B cell (primary cell): ENCODE data around the gene RER1. TPM values are rescaled to one million over a fixed set of nuclear protein-coding genes. Genes with fewer than 3 reads are reported as not detected.

Experiments used
- ATAC-seq: fragments of 200-7000 bp; cut with Tn5 transposase; one replicate; pipeline ENCODE4 v1.10.0; 2021; ENCODE audit warnings: low read depth, mild to moderate bottlenecking, moderate number of reproducible peaks, moderate library complexity
- CTCF ChIA-PET: fragments of 350-600 bp; sonication (Branson Sonifier 250); formaldehyde crosslinking; loops from one replicate; lab custom pipeline; 2021; ENCODE audit warnings: antibody characterized with exemption, inconsistent platforms; lab: Charles Lee
- POLR2A ChIA-PET: fragments of 350-600 bp; sonication (Branson Sonifier 250); formaldehyde crosslinking; loops from one replicate; lab custom pipeline; 2021; ENCODE audit warnings: antibody characterized with exemption; lab: Charles Lee
- DNase-seq: peaks from one replicate; pipeline ENCODE4 v3.0.0; 2013
- H2AFZ ChIP-seq: 2 replicates; pipeline ENCODE4 v1.6.1; 2012; ENCODE audit warnings: mild to moderate bottlenecking, low read depth, low read length; ENCODE audit not compliant: insufficient read depth, poor library complexity, severe bottlenecking
- H3K27ac ChIP-seq, 2 donors: 1 replicate in 1 of 2; 2 replicates in 1 of 2; pipeline ENCODE4 v1.5.1; 2012 to 2013; ENCODE audit warnings: low read length in 2 of 2, mild to moderate bottlenecking in 2 of 2, moderate library complexity in 1 of 2
- H3K27me3 ChIP-seq, 4 experiments: fragments of 200-600 bp in 1 of 4; sonication (generic) in 1 of 4; replicated peaks in 1 of 4; 1 replicate in 2 of 4; 2 replicates in 2 of 4; pipeline versions ENCODE4 v1.6.1 to v1.7.0; 2013 to 2016; ENCODE audit warnings: low read length in 3 of 4, mild to moderate bottlenecking in 2 of 4, mixed read lengths in 1 of 4, moderate library complexity in 1 of 4; ENCODE audit not compliant: insufficient read depth in 4 of 4, control insufficient read depth in 3 of 4; ENCODE audit errors: control extremely low read depth in 1 of 4
- H3K36me3 ChIP-seq, 2 experiments: replicated peaks in 1 of 2; 1 replicate in 1 of 2; 2 replicates in 1 of 2; pipeline versions ENCODE4 v1.6.1 to v1.7.1; 2013; ENCODE audit warnings: low read length in 1 of 2; ENCODE audit not compliant: insufficient read depth in 2 of 2, control insufficient read depth in 1 of 2; ENCODE audit errors: control extremely low read depth in 1 of 2, extremely low read depth in 1 of 2
- H3K4me1 ChIP-seq, 2 donors: fragments of 200-600 bp in 1 of 2; sonication (generic) in 1 of 2; 1 replicate in 1 of 2; 2 replicates in 1 of 2; pipeline versions ENCODE4 v1.5.1 to v1.6.1; 2013 to 2017; ENCODE audit warnings: low read length in 2 of 2; ENCODE audit not compliant: control insufficient read depth in 2 of 2, insufficient read depth in 2 of 2
- H3K4me2 ChIP-seq: replicated peaks from 2 replicates; pipeline ENCODE3; 2012; ENCODE audit warnings: mild to moderate bottlenecking, low read depth, low read length; ENCODE audit not compliant: poor library complexity, severe bottlenecking
- H3K4me3 ChIP-seq, 5 experiments: fragments of 200-600 bp in 1 of 5; sonication (generic) in 1 of 5; 1 replicate in 3 of 5; 2 replicates in 2 of 5; pipeline versions ENCODE4 v1.5.1 to v1.7.0; 2011 to 2016; ENCODE audit warnings: low read length in 4 of 5, mild to moderate bottlenecking in 4 of 5, low read depth in 2 of 5, control low read depth in 1 of 5, moderate library complexity in 1 of 5; ENCODE audit not compliant: insufficient read depth in 1 of 5; ENCODE audit errors: control extremely low read depth in 1 of 5, extremely low read depth in 1 of 5
- H3K79me2 ChIP-seq: fragments of 200-600 bp; sonication (generic); one replicate; pipeline ENCODE4 v1.6.0; 2016; ENCODE audit warnings: low read length; ENCODE audit not compliant: control insufficient read depth, insufficient read depth
- H3K9ac ChIP-seq: fragments of 200-600 bp; sonication (generic); 2 replicates; pipeline ENCODE4 v1.6.1; 2017; ENCODE audit warnings: mild to moderate bottlenecking, low read length, moderate library complexity
- H3K9me3 ChIP-seq, 3 donors: one replicate each; pipeline versions ENCODE4 v1.6.1 to v1.7.1; 2013; ENCODE audit warnings: low read length in 2 of 3; ENCODE audit not compliant: control insufficient read depth in 2 of 3, insufficient read depth in 1 of 3; ENCODE audit errors: control extremely low read depth in 1 of 3
- H4K20me1 ChIP-seq: 2 replicates; pipeline ENCODE4 v1.6.0; 2012; ENCODE audit warnings: mild to moderate bottlenecking, low read length; ENCODE audit not compliant: insufficient read depth, control insufficient read depth, poor library complexity, severe bottlenecking
- H3K27ac Mint-ChIP-seq: one replicate; pipeline ENCODE4 v1.8.0; 2021; ENCODE audit warnings: mixed read lengths
- H3K27me3 Mint-ChIP-seq: one replicate; pipeline ENCODE4 v1.8.0; 2021; ENCODE audit warnings: mixed read lengths
- H3K4me1 Mint-ChIP-seq: one replicate; pipeline ENCODE4 v1.8.0; 2021; ENCODE audit warnings: mixed read lengths
- H3K4me3 Mint-ChIP-seq: one replicate; pipeline ENCODE4 v1.8.0; 2021; ENCODE audit warnings: mixed read lengths
- H3K9me3 Mint-ChIP-seq: one replicate; pipeline ENCODE4 v1.8.0; 2022; ENCODE audit warnings: mixed read lengths; ENCODE audit not compliant: insufficient read depth
- EZH2 ChIP-seq: IDR thresholded peaks from 2 replicates; pipeline ENCODE4 v1.6.1; 2012; ENCODE audit warnings: borderline replicate concordance, low read depth, mild to moderate bottlenecking, moderate library complexity, low read length; ENCODE audit not compliant: insufficient read depth, poor library complexity, severe bottlenecking
- WGBS: methylation state at CpG from one replicate; pipeline ENCODE4 v1.1.5; 2013; ENCODE audit warnings: missing lambda C conversion rate; ENCODE audit not compliant: insufficient coverage; 5-methylcytosine and 5-hydroxymethylcytosine counted together
- intact Hi-C: fragments of 100-400 bp; cut with micrococcal nuclease; formaldehyde crosslinking; loops from one replicate; pipeline ENCODE4 v1.10.0; 2022
- polyA plus RNA-seq: library from polyadenylated mRNA; depleted of rRNA; stranded (reverse); fragments of >200 nt; gene quantifications from 2 replicates; pipeline ENCODE4 v1.2.3, GENCODE V29; 2012
- total RNA-seq, 2 donors: library from RNA; stranded (reverse); fragments of 120-200 nt in 1 of 2; gene quantifications; 1 replicate in 1 of 2; 2 replicates in 1 of 2; pipeline versions ENCODE4 v1.2.3 to v1.2.4, GENCODE V29; 2013 to 2022
- TF ChIP-seq, protein P1 (sequence below): fragments of 200-600 bp; IDR thresholded peaks from one replicate; pipeline ENCODE4 v1.8.0; 2022; ENCODE audit warnings: antibody characterized with exemption, mild to moderate bottlenecking

RER1 gene
- total and polyA plus RNA-seq, 2 donors (not counting 1 experiment from before 2014, with no cell fraction given): 78.5 to 118 TPM

- no peak overlapping the region for H3K9ac ChIP-seq
- no peak overlapping the region for H3K27ac ChIP-seq
- H3K27me3 Mint-ChIP-seq: no peaks in the 10 kb centered on the region
- intact Hi-C loops: no loop called here
- no peaks in the 10 kb centered on the region for H3K27me3 ChIP-seq
- no peaks in the 10 kb centered on the region for H3K4me1 Mint-ChIP-seq
- ChIA-PET CTCF (no interaction called here), POLR2A (no interaction called here)
- no peaks in the 10 kb centered on the region for H4K20me1 ChIP-seq
- TF ChIP-seq, protein P1, sequence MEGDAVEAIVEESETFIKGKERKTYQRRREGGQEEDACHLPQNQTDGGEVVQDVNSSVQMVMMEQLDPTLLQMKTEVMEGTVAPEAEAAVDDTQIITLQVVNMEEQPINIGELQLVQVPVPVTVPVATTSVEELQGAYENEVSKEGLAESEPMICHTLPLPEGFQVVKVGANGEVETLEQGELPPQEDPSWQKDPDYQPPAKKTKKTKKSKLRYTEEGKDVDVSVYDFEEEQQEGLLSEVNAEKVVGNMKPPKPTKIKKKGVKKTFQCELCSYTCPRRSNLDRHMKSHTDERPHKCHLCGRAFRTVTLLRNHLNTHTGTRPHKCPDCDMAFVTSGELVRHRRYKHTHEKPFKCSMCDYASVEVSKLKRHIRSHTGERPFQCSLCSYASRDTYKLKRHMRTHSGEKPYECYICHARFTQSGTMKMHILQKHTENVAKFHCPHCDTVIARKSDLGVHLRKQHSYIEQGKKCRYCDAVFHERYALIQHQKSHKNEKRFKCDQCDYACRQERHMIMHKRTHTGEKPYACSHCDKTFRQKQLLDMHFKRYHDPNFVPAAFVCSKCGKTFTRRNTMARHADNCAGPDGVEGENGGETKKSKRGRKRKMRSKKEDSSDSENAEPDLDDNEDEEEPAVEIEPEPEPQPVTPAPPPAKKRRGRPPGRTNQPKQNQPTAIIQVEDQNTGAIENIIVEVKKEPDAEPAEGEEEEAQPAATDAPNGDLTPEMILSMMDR: no peak
- no peak for TF ChIP-seq EZH2
- H3K9me3 Mint-ChIP-seq: no peaks in the 10 kb centered on the region
- H3K4me3 Mint-ChIP-seq: no peak overlapping the region
- no peak for ATAC-seq
- H3K79me2 ChIP-seq: no peaks in the 10 kb centered on the region
- no peak overlapping the region for H3K4me3 ChIP-seq
- H2AFZ ChIP-seq: no peak overlapping the region
- H3K4me1 ChIP-seq: no peaks in the 10 kb centered on the region
- H3K9me3 ChIP-seq: peaks cover 0 to 9% (median 0%) of the 10 kb centered on the region in 3 donors
- DNase-seq: no peak
- H3K4me2 ChIP-seq: no peak overlapping the region
- no peaks in the 10 kb centered on the region for H3K36me3 ChIP-seq
- 93% methylated on average over 18 of the region's 21 CpGs for WGBS
- H3K27ac Mint-ChIP-seq: no peak overlapping the region
Observed at GRCh38 chr1:2342384-2343022, 49.1 kb upstream of the RER1 start.

GRCh38 chr1:2343023-2343935 is 48.4 kb upstream of the RER1 start:
- no peak overlapping the region for H3K4me2 ChIP-seq
- 92% methylated on average over 38 of the region's 39 CpGs for WGBS
- no peak overlapping the region for H3K27ac ChIP-seq
- peaks cover 0 to 9% (median 0%) of the 10 kb centered on the region in 3 donors for H3K9me3 ChIP-seq
- H2AFZ ChIP-seq: no peak overlapping the region
- intact Hi-C loops: no loop called here
- H3K4me1 ChIP-seq: no peaks in the 10 kb centered on the region
- CTCF ChIA-PET: no interaction called here
- Mint-ChIP-seq H3K27ac (no peak overlapping the region), H3K4me1 (no peaks in the 10 kb centered on the region), H3K4me3 (no peak overlapping the region), H3K9me3 (no peaks in the 10 kb centered on the region), H3K27me3 (no peaks in the 10 kb centered on the region)
- no peak for DNase-seq
- no peaks in the 10 kb centered on the region for H4K20me1 ChIP-seq
- H3K4me3 ChIP-seq: no peak overlapping the region
- H3K9ac ChIP-seq: no peak overlapping the region
- POLR2A ChIA-PET: interaction anchor here (0.6 kb wide), 1 partner anchor 144 kb away, joined by 9 read pairs; no protein-coding TSS in a partner anchor
- TF ChIP-seq, protein P1: no peak
- no peak for TF ChIP-seq EZH2
- H3K36me3 ChIP-seq: no peaks in the 10 kb centered on the region
- no peak for ATAC-seq
- no peaks in the 10 kb centered on the region for H3K79me2 ChIP-seq
- no peaks in the 10 kb centered on the region for H3K27me3 ChIP-seq
